ENCODE measurements around the gene MMD2.
"Not testable (repeated sequence)": the region's sequence is repeated elsewhere in the genome, so short reads cannot be mapped to it uniquely, and the experiment has no call there.

MMD2 gene

DNA sequence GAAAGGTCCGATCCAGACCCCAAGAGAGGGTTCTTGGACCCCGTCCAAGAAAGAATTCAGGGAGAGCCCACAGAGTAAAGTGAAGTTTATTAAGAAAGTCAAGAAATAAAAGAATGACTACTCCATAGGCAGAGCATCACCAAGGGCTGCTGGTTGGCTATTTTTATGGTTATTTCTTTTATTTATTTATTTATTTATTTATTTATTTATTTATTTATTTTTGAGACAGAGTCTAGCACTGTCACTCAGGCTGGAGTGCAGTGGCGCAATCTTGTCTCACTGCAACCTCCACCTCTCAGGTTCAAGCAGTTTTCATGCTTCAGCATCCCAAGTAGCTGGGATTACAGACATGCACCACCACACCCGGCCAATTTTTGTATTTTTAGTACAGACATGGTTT is 65.8 kb downstream of the MMD2 start:
- not testable (repeated sequence) for DNase-seq

DNA sequence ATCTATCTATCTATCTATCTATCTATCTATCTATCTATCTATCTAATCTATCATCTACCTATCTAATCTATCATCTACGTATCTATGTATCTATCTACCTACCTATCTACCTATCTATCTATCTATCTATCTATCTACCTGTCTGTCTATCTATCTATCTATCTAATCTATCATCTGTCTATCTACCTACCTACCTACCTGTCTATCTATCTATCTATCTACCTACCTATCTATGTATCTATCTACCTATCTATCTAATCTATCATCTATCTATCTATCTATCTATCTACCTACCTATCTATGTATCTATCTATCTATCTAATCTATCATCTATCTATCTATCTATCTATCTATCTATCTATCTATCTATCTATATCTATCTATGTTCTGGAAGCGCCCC is 67.5 kb downstream of the MMD2 start:
- DNase-seq, result not testable (repeated sequence)

DNA sequence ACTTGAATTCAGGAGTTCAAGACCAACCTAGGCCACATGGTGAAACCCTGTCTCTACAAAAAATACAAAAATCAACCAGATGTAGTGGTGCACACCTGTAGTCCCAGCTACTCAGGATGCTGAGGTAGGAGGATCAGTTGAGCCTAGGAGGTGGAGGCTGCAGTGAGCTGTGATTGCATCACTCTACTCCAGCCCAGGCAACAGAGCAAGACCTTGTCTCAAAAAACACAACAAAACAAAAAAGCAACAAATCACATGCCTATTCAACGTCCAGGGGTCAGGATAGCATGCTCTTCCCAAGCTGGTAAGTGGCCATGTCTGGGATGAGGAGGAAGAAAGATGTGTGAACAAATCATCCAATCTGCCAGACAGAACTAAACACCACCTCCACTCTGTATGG is 69.3 kb downstream of the MMD2 start:
- DNase-seq, result no peak

DNA sequence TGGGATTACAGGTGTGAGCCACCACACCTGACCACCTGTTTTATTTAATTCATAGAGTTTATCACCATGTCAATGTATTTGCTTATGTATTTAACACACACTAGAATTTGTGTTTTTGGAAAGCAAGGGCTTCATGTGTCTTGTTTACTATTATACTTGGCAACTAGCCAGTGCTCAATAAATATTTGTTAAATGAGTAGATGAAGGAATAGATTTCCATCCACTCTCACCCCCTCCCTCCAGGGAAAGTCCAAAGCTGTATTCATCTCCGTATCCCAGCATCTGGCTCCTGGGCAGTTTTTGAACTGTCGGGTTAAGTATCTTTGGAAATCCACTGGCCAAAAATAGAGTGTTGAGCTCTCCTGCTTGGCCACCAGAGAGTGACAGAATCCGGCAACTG is 70.8 kb downstream of the MMD2 start:
- DNase-seq, result no peak

DNA sequence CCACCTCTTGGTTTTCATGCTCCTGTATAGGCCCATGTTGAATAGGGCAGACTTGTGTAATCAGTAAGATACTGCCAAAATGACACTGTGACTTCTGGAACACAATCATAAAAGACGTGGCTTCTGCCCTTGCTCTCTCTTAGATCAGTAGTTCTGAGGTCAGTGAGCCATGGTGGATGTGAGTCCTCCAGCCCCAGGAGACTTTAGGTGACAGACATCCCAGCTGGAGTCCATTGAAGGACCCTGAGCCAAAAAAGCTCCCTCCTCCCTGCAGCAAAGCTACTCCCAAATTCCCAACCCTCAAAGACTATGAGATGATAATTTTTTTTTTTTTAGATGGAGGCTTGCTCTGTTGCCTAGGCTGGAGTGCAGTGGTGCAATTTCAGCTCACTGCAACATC is 72.3 kb downstream of the MMD2 start:
- no peak for DNase-seq

DNA sequence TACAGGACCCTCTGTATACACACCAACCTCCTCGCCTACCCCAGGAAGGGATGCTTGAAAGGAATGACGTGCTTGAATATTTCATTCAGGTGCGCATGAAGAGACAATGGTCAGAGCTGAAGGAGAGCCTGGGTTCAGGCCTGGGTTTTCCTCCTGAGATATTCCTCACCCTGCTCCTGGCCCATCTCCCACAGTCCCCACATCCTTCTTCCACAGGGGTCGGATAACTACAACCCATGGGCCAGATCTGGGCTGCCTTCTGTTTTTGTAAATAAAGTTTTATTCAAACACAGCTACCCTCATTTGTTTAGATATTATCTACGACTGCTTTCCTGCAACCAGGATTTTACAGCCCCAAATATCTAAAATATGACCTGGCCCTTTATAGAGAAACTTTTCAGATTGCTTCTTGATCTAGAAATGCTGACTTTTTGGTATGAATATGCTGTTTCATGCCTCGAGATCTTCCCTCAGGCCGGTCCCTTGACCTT is 73.6 kb downstream of the MMD2 start:
- no peak for DNase-seq

DNA sequence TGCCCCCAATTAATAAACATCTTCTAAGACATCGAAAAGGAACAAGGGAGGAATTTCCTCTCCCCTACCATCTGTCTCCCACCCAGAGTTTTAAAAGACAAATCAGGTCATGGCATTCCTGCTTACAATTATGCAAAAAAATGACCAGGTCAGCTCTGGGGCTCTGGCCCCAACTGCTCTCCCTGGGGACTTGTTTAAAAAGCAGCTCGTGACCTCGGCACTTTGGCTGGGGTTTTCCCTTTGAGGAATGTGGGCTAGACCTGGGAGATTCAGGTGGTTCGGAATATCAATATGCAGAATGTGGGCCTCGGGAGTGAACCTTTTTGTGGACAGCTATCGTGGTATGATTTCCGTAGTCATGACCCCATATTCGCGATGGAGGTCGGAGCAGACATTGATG is 74.8 kb downstream of the MMD2 start:
- no peak for DNase-seq

DNA sequence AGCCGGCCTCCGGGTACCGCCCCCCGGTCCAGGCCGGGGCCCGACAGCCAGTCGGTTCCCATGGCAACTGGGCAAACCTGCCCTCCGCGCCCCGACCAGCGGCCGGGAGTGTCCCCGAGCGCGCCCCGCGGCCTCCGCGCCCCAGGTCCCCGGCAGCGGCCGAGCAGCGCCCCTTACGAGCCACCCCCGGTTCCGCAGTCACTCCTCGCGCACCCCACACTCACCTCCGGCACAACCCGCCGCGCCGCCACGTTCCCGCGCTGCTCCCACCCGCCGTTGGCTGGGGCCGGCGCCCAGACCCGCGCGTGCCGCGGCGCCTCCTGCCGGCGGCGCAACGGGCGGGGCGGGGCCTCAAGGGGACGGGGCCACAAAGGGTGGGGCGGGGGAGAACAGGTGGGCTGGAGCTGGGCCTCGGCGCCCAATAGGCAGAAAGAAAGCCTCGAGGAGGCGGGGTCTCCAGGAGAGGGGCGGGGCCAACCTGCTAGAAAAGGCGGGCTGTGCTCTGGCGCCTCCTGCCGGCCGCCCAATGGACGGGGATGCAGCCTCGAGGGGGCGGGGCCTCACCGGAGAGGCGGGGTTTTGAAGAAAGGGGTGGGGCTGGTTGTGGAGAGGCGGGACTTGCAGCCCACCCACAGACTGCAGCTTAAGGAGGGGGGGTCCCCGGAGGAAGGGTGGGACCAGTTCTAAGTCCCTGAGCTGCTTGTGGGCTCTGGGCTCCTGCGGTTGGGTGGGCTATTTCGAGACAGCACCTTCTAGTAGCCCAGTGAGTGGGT is 75.4 kb downstream of the MMD2 start, which contains the start of gene RADIL:
TSS of gene RADIL (minus strand) at position 345 of the 773 bp plus-strand sequence. CDS start 5,577 bp downstream, outside the sequence.
- peak; percentile 98 for DNase-seq

DNA sequence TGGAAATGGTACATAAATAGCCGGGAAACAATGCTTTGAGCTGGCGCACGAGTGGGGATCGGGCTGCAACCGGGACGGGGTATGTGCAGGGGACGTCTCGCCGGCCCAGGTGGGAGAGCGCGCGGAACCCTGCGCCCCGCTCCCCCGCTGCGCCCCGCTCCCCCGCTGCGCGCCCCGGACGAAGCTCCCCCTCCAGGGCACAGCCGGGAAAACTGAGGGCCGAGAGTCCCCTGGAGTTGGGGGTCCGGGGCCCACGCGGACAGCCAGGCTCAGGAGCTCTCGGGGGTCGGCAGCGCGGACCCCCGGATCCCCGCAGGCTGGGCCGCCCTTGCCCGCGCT is 76.0 kb downstream of the MMD2 start:
- peak; percentile 24 for DNase-seq

DNA sequence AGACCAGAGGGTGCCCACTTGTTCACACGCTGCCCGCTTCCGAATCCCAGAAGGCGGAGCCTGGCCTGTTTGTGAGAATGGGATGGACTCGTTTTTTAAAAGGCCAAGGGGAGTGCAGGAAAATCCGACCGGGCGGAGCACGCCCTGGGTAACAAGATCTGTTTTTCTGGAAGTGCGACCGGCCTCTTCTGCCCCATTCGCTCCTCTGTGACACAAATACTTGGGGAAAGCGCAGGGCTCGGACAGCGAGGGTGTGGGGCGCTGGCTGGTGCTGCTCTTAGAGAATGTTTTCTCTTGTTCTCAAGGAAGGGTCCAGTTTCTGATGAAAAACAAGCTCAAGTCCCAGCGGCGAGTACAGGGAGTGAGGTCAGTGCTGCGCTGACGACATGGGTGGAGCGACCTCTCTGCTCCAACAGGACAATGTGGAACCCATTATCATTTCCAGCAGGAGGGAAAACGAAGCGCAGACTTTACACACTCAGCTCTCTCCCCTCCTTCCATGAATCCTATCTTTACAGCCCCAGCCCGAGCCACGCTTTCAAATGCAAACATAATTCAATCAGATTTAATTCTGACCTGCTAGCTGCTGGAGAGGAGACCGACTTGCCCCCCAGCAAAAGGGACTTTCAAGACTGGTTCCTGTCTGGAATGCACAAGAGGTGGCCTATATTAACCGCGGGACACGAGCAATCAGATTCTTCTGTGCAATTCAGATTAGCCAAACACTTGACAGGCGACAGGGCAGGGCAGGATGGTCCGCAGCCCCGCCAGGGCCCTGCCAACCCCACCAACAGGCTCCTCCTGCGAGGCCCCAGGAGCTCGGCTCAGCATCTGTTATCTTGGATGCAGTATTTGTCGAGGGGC is 76.6 kb downstream of the MMD2 start:
- DNase-seq, result no peak

DNA sequence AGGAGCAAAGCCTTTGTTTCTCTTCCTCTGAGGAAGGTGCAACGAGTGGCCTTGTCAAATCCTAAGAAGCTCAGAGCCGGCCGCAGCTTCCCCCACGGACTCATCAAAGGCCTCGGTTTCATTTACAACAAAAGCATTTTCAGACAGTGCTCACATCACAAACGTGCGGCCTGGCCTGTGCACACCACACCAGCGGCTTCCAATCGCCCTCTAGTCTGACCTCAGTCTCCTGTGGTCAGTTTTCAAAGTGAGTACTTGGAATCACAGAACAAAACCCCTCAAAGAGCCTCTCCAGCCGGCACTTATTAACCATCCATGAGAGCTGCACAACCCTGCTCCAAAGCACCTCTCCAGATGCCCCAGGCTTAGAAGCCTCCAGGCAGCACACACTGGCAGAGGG is 78.8 kb downstream of the MMD2 start:
- DNase-seq, result no peak

DNA sequence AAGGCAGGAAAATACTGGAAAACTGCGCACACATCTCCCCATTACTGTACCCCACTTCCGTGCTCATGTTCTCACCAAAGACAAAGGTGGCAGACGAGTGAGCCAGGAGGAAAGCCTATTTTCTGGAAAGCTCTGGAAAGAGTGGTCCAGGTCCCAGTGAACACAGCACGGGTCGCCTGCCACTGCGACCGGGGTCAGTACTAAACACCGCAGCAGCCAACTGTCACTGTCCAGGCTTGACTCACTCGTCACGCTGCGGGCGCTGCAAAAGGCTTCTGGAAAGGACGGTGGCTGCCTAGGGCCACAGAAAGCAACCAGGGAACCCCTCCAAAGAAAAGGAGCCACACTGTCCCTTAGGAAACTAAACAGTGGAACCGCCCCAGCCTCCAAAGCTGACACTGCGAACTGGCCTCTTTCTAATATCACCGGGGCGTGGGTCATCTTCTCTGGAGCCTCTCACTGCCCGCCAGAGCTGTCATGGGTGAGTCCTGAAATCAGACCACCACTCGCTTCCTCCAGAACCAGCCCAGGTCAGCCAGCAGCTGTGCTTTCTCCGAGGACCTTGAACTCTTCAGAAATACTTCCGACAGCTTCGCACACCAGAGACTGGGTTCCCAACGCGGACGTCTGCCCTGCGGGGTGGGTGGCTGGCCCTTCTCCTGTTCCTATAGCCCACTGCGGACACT is 79.4 kb downstream of the MMD2 start:
- DNase-seq, result no peak

DNA sequence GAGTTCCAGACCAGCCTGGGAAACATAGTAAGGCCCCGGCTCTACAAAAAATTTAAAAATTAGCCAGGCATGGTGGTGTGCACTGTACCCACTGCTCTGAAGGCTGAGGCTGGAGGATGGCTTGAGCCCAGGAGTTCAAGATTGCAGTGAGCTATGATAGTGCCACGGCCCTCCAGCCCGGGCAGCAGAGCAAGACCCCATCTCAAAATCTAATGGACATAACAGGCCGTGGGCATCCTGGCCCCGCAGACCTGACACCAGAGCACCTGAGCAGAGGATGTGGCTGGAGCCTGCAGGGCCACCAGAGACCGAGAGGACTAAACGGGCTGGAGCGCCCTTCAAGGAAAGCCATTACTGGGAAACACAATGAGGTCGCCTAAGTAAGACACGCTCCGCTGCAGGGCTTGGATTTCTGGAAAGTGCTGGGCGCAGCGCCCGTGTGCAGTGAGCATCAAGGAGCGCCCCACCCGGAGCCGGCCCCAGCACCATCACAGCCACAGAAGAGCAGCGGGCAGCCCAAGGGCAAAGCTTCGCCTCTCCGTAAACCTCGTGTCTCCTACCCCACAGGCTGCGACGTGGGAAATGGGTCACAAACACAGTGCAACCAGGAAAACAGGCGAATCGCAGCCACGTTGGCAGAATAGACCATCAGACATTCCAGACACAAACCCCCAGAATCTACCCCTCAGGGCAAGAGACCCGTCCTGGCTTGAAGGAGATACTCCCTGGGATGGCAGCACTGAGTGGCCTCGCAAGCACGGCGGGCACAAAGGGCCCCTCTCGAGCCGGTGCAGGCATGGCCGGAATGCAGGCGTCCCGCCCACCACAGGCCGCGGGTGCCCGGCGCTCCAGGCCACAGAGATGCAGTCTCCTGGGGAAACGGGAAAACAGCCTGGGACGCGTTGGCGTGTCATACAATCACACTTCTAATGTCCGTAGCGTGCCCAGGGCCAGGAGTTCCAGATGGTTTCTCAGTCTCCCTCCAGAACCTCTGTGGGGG is 80.4 kb downstream of the MMD2 start:
- DNase-seq, result no peak

DNA sequence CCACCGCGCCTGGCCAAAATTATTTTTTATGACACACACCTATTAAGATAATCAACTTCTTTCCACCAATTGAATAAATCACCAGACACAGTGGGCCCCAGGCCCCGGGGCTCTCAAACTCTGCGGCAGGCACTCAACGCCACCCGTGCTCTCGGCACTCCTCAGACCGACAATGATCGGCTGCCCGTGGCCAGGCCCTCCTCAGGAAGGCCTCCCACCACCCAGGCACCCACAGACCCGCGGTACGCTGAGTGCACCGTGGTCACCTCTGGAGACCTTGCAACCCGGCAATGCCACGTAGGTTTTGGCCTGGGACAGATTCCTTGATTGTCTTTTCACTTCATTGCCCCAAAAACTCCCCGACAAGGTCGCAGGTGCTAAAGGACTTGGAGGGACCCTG is 82.4 kb downstream of the MMD2 start:
- DNase-seq, result no peak

DNA sequence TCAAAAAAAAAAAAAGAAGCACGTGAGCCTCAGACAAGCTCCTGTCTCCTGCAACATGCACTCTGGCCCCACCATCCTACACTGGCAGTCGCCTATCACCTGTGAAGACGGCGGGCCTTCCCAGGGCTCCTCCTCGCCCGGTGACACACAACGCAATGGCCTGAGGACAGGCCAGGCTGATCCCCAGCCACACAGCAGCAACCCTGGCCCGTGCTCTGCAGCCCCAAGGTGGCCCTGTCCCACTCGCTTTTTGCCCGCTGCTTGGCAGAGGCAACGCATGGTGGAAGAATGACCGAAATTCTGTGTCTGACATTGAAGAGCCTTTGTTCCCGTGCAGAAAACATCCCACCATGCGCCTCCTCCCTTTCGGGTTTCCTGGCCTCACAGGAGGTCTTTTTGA is 83.6 kb downstream of the MMD2 start:
- no peak for DNase-seq

DNA sequence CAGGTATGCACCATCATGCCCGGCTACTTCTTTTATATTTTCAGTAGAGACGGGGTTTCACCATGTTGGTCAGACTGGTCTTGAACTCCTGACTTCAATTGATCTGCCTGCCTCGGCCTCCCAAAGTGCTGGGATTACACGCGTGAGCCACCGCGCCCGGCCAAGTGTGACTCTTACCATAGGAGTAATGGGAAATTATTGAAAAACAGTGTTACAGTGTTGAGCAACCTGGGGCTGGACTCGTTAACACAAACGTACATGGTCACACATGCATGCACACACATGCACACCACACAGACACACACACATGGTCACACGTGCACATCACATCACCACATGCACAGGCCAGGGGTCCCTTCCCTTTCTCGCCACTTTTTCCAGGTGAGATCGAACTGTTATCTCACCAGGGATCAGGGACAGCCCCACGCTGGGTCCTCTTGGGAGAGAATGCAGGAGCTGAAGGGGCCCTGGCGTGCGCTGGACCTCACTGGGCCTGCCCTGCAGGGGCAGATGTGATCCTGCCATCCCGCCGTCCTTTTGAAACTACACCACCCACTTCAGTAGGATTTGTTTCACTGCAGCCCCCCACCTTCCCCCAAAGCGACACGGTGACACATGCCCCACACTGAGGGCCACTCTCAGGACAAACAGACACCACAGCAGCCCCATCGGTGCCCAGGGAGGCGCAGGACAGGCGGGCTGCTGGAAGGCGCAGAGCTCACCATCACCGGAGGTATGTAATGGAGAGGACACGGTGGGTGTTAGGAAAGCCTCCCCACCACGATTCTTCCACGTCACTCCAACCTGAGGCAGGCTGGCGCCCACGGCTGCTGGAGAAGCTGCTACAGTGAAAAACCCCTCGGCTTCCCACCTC is 85.7 kb downstream of the MMD2 start:
- no peak for DNase-seq

DNA sequence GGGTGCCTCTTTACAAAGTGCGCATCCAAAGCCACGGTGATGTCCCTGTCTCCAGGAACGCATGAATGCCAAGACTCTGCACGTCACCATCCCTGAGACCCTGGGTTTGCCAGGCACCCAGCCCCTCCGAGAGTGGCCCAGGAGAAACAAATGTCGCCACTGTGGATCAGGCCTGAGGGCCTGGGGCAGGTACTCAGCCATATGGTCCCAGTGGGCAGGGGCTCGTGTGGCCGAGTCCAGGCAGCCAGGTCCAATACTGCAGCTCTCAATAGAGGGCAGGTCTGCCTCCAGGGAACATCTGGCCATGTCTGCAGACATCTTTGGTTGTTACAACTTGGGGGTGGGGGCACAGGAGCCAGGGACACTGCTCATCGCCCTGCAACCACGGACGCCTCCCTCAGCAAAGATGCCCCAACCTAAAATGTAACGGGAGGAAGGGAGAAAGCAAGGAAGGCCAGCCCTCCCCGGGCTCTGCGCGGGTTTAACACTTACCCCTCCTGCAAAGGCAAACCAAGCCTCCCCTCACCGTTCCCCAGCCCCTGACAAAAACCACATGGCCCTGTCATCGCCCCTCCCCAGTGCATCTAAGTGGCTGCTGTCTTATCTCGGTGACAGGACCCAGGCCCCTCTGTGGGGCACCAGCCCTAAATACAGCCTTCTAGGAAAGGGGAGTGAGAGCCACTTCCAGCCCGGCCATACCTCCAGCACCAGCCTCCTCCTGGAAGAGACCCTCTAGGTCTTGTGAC is 86.9 kb downstream of the MMD2 start:
- DNase-seq, result no peak

DNA sequence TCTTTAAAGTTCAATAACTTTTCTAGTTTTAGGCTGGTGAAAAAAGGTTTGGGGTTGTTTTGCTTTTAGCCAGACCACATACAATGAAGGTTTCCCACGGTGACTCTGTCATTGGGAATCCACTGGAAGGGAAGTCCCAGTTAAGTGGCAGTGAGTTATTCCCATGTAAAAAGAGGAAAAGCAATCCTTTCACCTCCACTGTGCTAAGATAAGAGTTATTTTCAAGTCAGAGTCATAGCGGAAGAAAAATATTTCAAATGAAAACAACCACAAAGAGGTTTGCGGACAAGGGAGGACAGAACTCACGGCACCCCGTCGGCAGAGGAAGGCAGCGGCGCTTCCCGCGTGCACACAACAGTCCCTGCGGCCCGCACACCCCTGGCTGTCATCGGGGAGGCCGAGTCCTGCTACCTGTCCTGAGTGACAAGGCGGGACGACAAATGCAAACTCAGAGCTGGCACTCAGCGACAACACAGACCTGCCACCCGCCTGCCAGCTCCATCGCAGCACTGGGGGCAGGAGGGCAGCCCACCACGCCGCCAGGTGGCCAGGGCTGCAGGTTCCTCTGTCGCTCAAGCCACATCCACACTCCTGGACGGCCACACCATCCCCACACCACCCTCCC is 87.8 kb downstream of the MMD2 start:
- DNase-seq, result no peak

DNA sequence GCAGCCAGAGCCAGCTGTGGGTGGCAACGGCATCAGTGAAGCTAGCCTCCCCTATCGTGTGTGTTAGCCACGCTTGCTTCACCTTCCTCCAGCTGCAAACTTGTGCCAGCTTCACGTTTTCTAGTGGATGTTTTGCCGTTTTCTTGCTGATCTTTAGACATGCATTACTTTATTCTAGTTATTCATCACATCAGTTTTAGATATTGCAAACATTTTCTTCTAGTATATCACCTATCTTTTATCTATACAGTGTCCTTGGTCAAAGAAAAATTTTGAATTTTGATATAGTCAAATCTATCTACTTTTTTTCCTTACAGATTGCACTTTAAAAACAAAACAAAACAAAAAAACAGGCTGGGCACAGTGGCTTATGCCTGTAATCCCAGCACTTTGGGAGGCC is 90.5 kb downstream of the MMD2 start:
- no peak for DNase-seq

Measured in stimulated activated CD8-positive, alpha-beta memory T cell treated with anti-CD3 and anti-CD28 coated beads, Interleukin-4, amount 100 ng/mL, for 48 hours (primary cell).